Measurements from ENCODE around the gene TEX29.

GRCh38 chr13:111370147-111370546 is 49.7 kb downstream of the TEX29 start:
- TF ChIP-seq CTCF (IDR thresholded peaks at IDR 0.05; ENCODE audit: low read length) (no peak), EZH2 (optimal IDR thresholded peaks at IDR 0.05; ENCODE audit: low read depth, low read length) (no peak)

Measured in MM.1S (cell line).